PFSK-1 (cell line): Measurements from ENCODE around the gene HSPA12A.

Source experiments
- FOXP2 ChIP-seq: optimal IDR thresholded peaks from 2 replicates; pipeline ENCODE3; 2011; ENCODE audit warnings: borderline replicate concordance, control low read depth, inconsistent platforms; ENCODE audit not compliant: insufficient read depth; ENCODE audit errors: extremely low read length, extremely low read depth
- POLR2AphosphoS5 ChIP-seq: IDR thresholded peaks from 2 replicates; pipeline ENCODE4 v1.6.1; 2012; ENCODE audit warnings: low read depth, mild to moderate bottlenecking, control low read depth, low read length, moderate library complexity
- REST ChIP-seq, 2 experiments: IDR thresholded peaks; 2 replicates each; pipeline versions ENCODE4 v1.6.1 to v1.8.0; 2011 to 2012; ENCODE audit warnings: low read depth in 2 of 2, low read length in 2 of 2, control low read depth in 1 of 2, inconsistent platforms in 1 of 2, mild to moderate bottlenecking in 1 of 2, moderate library complexity in 1 of 2; ENCODE audit not compliant: insufficient read depth in 1 of 2
- SIN3A ChIP-seq: IDR thresholded peaks from 2 replicates; pipeline ENCODE4 v1.6.1; 2012; ENCODE audit warnings: mild to moderate bottlenecking, low read length, moderate library complexity, borderline replicate concordance; ENCODE audit not compliant: insufficient read depth
- TAF1 ChIP-seq: IDR thresholded peaks from 2 replicates; pipeline ENCODE4 v1.6.1; 2012; ENCODE audit warnings: low read length, control low read depth, borderline replicate concordance; ENCODE audit not compliant: insufficient read depth

Gene HSPA12A

GRCh38 chr10:116625845-116626244 is 116.5 kb downstream of the HSPA12A start:
- TF ChIP-seq TAF1 (no peak), FOXP2 (no peak), POLR2AphosphoS5 (no peak), SIN3A (no peak)

- TF ChIP-seq REST (IDR thresholded peaks at IDR 0.05; ENCODE audit: insufficient read depth in 1 of 2, low read depth in 2 of 2, low read length in 2 of 2) (no peak), TAF1 (no peak), FOXP2 (no peak), SIN3A (no peak), POLR2AphosphoS5 (no peak)
Measured at GRCh38 chr10:116621934-116622655, 120.3 kb downstream of the HSPA12A start.

GRCh38 chr10:116621476-116621875 is 120.9 kb downstream of the HSPA12A start:
- no peak for TF ChIP-seq SIN3A
- no peak for TF ChIP-seq POLR2AphosphoS5
- TF ChIP-seq REST (IDR thresholded peaks at IDR 0.05; ENCODE audit: insufficient read depth in 1 of 2, low read depth in 2 of 2, low read length in 2 of 2): no peak
- no peak for TF ChIP-seq TAF1
- TF ChIP-seq FOXP2: no peak
